GM19438 (cell line): ENCODE measurements around the gene TMEM245.
"Not testable (repeated sequence)": the region's sequence is repeated elsewhere in the genome, so short reads cannot be mapped to it uniquely, and the experiment has no call there.

Source experiments
- ATAC-seq: cut with Tn5 transposase; IDR thresholded peaks from one replicate; pipeline ENCODE4 v1.9.1; 2021; ENCODE audit warnings: low read depth; ENCODE audit not compliant: unreplicated experiment

The TMEM245 gene

GRCh38 chr9:109134167-109134578 lies 14.4 kb upstream of the TMEM245 start:
- ATAC-seq = no peak

- no peak for ATAC-seq
These were observed 13.8 kb upstream of the TMEM245 start for GRCh38 chr9:109133533-109133932.

- no peak for ATAC-seq
These were observed 12.8 kb upstream of the TMEM245 start for GRCh38 chr9:109132567-109133021.

- no peak for ATAC-seq
These were observed 9.9 kb upstream of the TMEM245 start for GRCh38 chr9:109129470-109130197.

GRCh38 chr9:109126671-109127070 lies 6.9 kb upstream of the TMEM245 start:
- not testable (repeated sequence) for ATAC-seq

- no peak for ATAC-seq
These were observed 4.4 kb upstream of the TMEM245 start for GRCh38 chr9:109124121-109124520.

GRCh38 chr9:109122726-109123621 lies 3.2 kb upstream of the TMEM245 start:
- ATAC-seq = no peak

- no peak for ATAC-seq
These were observed 1.6 kb upstream of the TMEM245 start for GRCh38 chr9:109121232-109121796.

GRCh38 chr9:109120204-109120789 lies 550 bp upstream of the TMEM245 start:
- ATAC-seq = no peak

- no peak for ATAC-seq
These were observed 824 bp downstream of the TMEM245 start for GRCh38 chr9:109118808-109119438.

- ATAC-seq = no peak
These were observed 1.6 kb downstream of the TMEM245 start for GRCh38 chr9:109117856-109118807.

- ATAC-seq = no peak
These were observed 3.7 kb downstream of the TMEM245 start for GRCh38 chr9:109115931-109116526.

- no peak for ATAC-seq
These were observed 5.1 kb downstream of the TMEM245 start for GRCh38 chr9:109114670-109115069.

GRCh38 chr9:109113892-109114609 lies 5.7 kb downstream of the TMEM245 start:
- no peak for ATAC-seq

- ATAC-seq = no peak
These were observed 6.5 kb downstream of the TMEM245 start for GRCh38 chr9:109113254-109113653.

GRCh38 chr9:109110329-109111021 lies 9.3 kb downstream of the TMEM245 start:
- no peak for ATAC-seq

GRCh38 chr9:109109967-109110328 lies 9.8 kb downstream of the TMEM245 start:
- ATAC-seq = no peak

- no peak for ATAC-seq
These were observed 11.4 kb downstream of the TMEM245 start for GRCh38 chr9:109108318-109108717.
